NCI-H524 (cell line): Measurements from ENCODE around the gene BNIP2.

Experiments used
- DNase-seq, 2 experiments: peaks; one replicate each; lab custom pipeline; 2025; lab: John Stamatoyannopoulos, UW

BNIP2 gene

GRCh38 chr15:59632714-59633113 lies 56.4 kb downstream of the BNIP2 start:
- peak in 1 of 2 experiments; percentile 41 for DNase-seq

- peak in 1 of 2 experiments; percentile 41 for DNase-seq
Measured at GRCh38 chr15:59622289-59622688, 66.8 kb downstream of the BNIP2 start.

GRCh38 chr15:59618406-59618805 lies 70.7 kb downstream of the BNIP2 start:
- DNase-seq: no peak

GRCh38 chr15:59616379-59616778 lies 72.7 kb downstream of the BNIP2 start:
- no peak for DNase-seq

GRCh38 chr15:59615661-59616060 lies 73.5 kb downstream of the BNIP2 start:
- no peak for DNase-seq

GRCh38 chr15:59614153-59614552 lies 75.0 kb downstream of the BNIP2 start:
- no peak for DNase-seq

GRCh38 chr15:59611276-59612260 lies 77.6 kb downstream of the BNIP2 start, which contains the start of gene GCNT3:
Gene GCNT3, plus strand, starts transcription at chr15:59611783. Its CDS starts 6,456 bp downstream, at chr15:59618239.
- no peak for DNase-seq

- no peak for DNase-seq
Measured at GRCh38 chr15:59609730-59610712, 79.1 kb downstream of the BNIP2 start.
